ENCODE data around the gene TMEM205. TPM values are rescaled to one million over a fixed set of nuclear protein-coding genes. Genes with fewer than 3 reads are reported as not detected.
A peak's percentile ranks its signal among the peaks of the same experiment; 100 is the strongest.

The TMEM205 gene
- polyA plus RNA-seq, 3 donors, result 61.4 to 97.8 (median 69.7) TPM

- WGBS, 3 donors, result 0 to 1% (median 1%) methylated on average over 44 of the region's 44 CpGs
- H3K27ac ChIP-seq (ENCODE audit: low read depth, low read length), result peak within 1 kb of the TSS; percentile 79
Measured at GRCh38 chr19:11374433-11375142, 28.5 kb upstream of the TMEM205 start, which contains the start of gene SWSAP1. TSS of gene SWSAP1 (plus strand) at chr19:11374666. CDS start at chr19:11374681, 15 bp downstream.

GRCh38 chr19:11373885-11374432 is 27.9 kb upstream of the TMEM205 start:
- no peak overlapping the region for H3K27ac ChIP-seq (ENCODE audit: low read depth, low read length)
- 33 to 38% (median 36%) methylated on average over 11 of the region's 11 CpGs for WGBS, 3 donors

GRCh38 chr19:11373166-11373884 is 27.3 kb upstream of the TMEM205 start:
- no peak overlapping the region for H3K27ac ChIP-seq (ENCODE audit: low read depth, low read length)
- 48 to 55% (median 55%) methylated on average over 10 of the region's 10 CpGs for WGBS, 3 donors

GRCh38 chr19:11370744-11371143 is 24.7 kb upstream of the TMEM205 start:
- no peak overlapping the region for H3K27ac ChIP-seq (ENCODE audit: low read depth, low read length)
- 88 to 100% (median 94%) methylated on average over 2 of the region's 2 CpGs for WGBS, 3 donors

- no peak overlapping the region for H3K27ac ChIP-seq (ENCODE audit: low read depth, low read length)
- 67 to 83% (median 81%) methylated on average over 2 of the region's 2 CpGs for WGBS, 3 donors
Measured at GRCh38 chr19:11367528-11367927, 21.5 kb upstream of the TMEM205 start.

- no peak overlapping the region for H3K27ac ChIP-seq (ENCODE audit: low read depth, low read length)
- 63 to 76% (median 75%) methylated on average over 7 of the region's 7 CpGs for WGBS, 3 donors
Measured at GRCh38 chr19:11365557-11366117, 19.6 kb upstream of the TMEM205 start.

GRCh38 chr19:11364935-11365334 is 18.9 kb upstream of the TMEM205 start:
- no peak overlapping the region for H3K27ac ChIP-seq (ENCODE audit: low read depth, low read length)
- 70 to 83% (median 77%) methylated on average over 3 to 5 of the region's 5 CpGs for WGBS, 3 donors

GRCh38 chr19:11364296-11364904 is 18.3 kb upstream of the TMEM205 start:
- no peak overlapping the region for H3K27ac ChIP-seq (ENCODE audit: low read depth, low read length)
- 92 to 94% (median 93%) methylated on average over 24 to 28 of the region's 28 CpGs for WGBS, 3 donors

- 89 to 92% (median 90%) methylated on average over 10 of the region's 10 CpGs for WGBS, 3 donors
- H3K27ac ChIP-seq (ENCODE audit: low read depth, low read length), result no peak overlapping the region
Measured at GRCh38 chr19:11363881-11364280, 17.8 kb upstream of the TMEM205 start.

GRCh38 chr19:11361771-11362731 is 16.0 kb upstream of the TMEM205 start:
- no peak overlapping the region for H3K27ac ChIP-seq (ENCODE audit: low read depth, low read length)
- 83 to 93% (median 85%) methylated on average over 35 of the region's 35 CpGs for WGBS, 3 donors

- 47 to 82% (median 72%) methylated on average over 37 to 43 of the region's 43 CpGs for WGBS, 3 donors
- no peak overlapping the region for H3K27ac ChIP-seq (ENCODE audit: low read depth, low read length)
Measured at GRCh38 chr19:11361037-11361770, 15.1 kb upstream of the TMEM205 start.

- WGBS, 3 donors, result 90 to 93% (median 91%) methylated on average over 11 of the region's 11 CpGs
- no peak overlapping the region for H3K27ac ChIP-seq (ENCODE audit: low read depth, low read length)
Measured at GRCh38 chr19:11359421-11359820, 13.4 kb upstream of the TMEM205 start.

- H3K27ac ChIP-seq (ENCODE audit: low read depth, low read length), result no peak overlapping the region
- WGBS, 3 donors, result 78 to 83% (median 81%) methylated on average over 10 to 11 of the region's 11 CpGs
Measured at GRCh38 chr19:11356676-11357550, 10.8 kb upstream of the TMEM205 start.

GRCh38 chr19:11356074-11356397 is 10.0 kb upstream of the TMEM205 start:
- WGBS, 3 donors, result 85 to 86% (median 85%) methylated on average over 6 of the region's 6 CpGs
- H3K27ac ChIP-seq (ENCODE audit: low read depth, low read length), result no peak overlapping the region

- WGBS, 3 donors, result 3 to 6% (median 4%) methylated on average over 47 to 62 of the region's 62 CpGs
- H3K27ac ChIP-seq (ENCODE audit: low read depth, low read length), result no peak within 1 kb of the TSS
Measured at GRCh38 chr19:11355160-11356073, 9.3 kb upstream of the TMEM205 start, which contains the start of gene PLPPR2. TSS of gene PLPPR2 (plus strand) at chr19:11355432. CDS start at chr19:11357674, 2,242 bp downstream.

All from adipose tissue (tissue), 3 donors.